NCI-H345 (cell line): ENCODE results near the gene CNTNAP1.
"Not testable (repeated sequence)": the region's sequence is repeated elsewhere in the genome, so short reads cannot be mapped to it uniquely, and the experiment has no call there.

ENCODE experiments used
- DNase-seq: peaks from one replicate; lab custom pipeline; 2025; lab: John Stamatoyannopoulos, UW

The CNTNAP1 gene

DNA sequence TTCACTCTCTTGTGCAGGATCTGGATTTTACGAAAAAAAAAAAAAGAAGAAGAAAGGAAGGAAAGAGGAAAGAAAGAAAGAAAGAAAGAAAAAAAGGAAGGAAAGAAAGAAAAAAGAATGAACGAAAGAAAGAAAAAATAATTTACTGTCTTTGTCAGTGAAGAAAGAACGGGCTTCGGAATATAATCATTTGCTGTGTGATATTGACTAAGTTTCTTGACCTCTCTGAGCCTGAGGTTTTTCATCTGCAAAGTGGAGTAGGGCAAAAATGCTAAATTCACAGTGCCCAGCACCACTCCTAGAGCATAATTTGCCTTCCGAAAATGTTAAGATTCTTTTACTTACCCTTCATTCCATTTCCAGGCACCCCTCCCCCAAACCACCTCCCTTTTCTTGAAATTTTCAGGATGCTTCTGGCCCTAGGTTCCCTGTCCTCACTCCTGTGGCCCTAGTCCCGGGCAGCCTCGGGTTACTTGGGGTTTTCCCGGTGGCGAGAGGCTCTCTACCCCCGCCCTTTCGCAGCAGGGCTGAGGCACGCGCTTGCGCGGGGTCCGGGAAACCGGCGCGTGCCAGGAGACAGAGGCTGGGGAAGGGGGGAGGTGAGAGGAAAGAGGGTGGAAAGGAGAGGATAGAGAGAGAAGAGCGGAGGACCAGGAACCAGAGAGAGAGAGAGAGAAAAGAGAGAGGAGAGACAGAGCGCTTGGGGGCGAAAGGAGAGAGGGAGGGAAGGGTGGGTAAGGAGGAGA is at the start of gene CNTNAP1:
TSS of gene CNTNAP1 (plus strand) at position 556 of the 746 bp plus-strand sequence. CDS start 299 bp downstream, outside the sequence.
- peak; percentile 42 for DNase-seq

- DNase-seq, result no peak
These were observed 49.3 kb upstream of the CNTNAP1 start for GRCh38 chr17:42632949-42633444.

DNA sequence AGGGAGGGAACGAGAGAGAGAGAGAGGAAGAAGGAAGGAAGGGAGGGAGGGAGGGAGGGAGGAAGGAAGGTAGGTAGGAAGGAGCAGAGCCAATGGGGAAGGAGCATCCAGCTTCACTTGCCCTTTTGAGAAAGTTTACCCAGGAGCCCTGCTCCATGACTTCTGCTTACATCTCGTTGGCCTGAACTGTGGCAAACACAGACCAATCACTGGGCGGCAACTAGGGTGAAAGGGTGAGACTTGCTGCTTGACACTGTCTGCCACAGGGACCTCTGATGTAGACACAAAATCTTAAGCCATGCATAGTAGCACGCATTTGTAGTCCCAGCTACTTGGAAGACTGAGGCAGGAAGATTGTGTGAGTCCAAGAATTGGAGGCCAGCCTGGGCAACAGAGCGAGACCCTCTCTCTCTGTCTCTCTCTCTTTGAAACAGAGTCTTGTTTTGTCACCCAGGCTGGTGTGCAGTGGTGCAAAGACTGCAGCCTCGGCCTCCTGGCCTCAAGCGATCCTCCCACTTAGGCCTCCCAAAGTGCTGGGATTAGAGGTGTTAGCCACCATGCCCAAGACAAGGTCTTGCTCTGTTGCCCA is 42.7 kb upstream of the CNTNAP1 start:
- DNase-seq, result no peak

DNA sequence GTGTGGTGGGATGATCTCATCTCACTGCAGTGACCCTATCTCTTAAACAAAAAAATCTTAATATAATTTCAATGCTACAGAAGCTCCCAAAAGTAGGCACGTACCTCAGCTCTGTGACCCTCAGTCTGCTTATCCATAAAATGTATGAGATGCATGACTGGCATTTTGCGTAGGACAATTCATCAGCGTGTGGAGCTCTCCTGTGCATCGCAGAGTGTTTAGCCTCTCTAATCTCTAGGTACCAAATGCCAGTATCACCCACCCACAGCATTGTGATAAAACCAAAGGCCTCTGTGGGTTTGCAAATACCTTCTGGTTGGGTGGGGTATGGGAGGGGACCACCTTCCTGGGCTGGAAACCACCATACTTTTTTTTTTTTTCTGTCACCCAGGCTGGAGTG is 42.2 kb upstream of the CNTNAP1 start:
- no peak for DNase-seq

- no peak for DNase-seq
These were observed 40.0 kb upstream of the CNTNAP1 start for GRCh38 chr17:42642336-42642735.

GRCh38 chr17:42647778-42648177 is 34.6 kb upstream of the CNTNAP1 start:
- no peak for DNase-seq

- DNase-seq, result no peak
These were observed 30.9 kb upstream of the CNTNAP1 start for GRCh38 chr17:42651392-42651791.

GRCh38 chr17:42653179-42654124 is 28.9 kb upstream of the CNTNAP1 start:
- DNase-seq, result no peak

- DNase-seq, result no peak
These were observed 26.8 kb upstream of the CNTNAP1 start for GRCh38 chr17:42655528-42655927.

GRCh38 chr17:42657824-42658588 is 24.3 kb upstream of the CNTNAP1 start:
- DNase-seq, result no peak

- DNase-seq, result peak; percentile 95
These were observed 23.0 kb upstream of the CNTNAP1 start, which contains the start of gene TUBG2 for GRCh38 chr17:42659079-42659931. TUBG2 (plus strand) TSS chr17:42659284; CDS start chr17:42659504, 220 bp downstream.

DNA sequence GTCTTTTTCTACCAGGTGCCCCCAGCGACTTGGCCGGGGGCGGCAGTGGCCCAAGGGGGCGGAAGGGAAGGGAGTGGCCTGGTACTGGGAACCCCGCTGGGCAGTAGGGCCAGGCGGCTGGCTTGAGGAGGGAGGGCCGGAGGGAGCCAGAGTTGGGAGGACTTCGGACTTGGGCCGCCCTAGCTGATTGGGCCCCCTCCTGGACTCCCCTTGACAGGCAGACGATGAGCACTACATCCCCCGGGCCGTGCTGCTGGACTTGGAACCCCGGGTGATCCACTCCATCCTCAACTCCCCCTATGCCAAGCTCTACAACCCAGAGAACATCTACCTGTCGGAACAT is 22.4 kb upstream of the CNTNAP1 start:
- not testable (repeated sequence) for DNase-seq

GRCh38 chr17:42660692-42661345 is 21.5 kb upstream of the CNTNAP1 start:
- no peak for DNase-seq

- DNase-seq, result no peak
These were observed 16.7 kb upstream of the CNTNAP1 start for GRCh38 chr17:42665581-42666001.

DNA sequence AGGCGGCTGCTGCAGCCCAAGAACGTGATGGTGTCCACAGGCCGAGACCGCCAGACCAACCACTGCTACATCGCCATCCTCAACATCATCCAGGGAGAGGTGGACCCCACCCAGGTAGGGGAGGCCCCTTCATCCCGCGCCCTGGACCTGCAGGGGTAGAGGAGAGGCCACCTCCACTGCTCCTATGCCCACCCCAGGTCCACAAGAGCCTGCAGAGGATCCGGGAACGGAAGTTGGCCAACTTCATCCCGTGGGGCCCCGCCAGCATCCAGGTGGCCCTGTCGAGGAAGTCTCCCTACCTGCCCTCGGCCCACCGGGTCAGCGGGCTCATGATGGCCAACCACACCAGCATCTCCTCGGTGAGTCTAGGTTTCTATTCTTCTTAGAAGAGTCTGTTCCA is 16.2 kb upstream of the CNTNAP1 start:
- DNase-seq, result not testable (repeated sequence)

GRCh38 chr17:42667088-42667951 is 15.0 kb upstream of the CNTNAP1 start:
- DNase-seq, result no peak

- DNase-seq, result no peak
These were observed 12.7 kb upstream of the CNTNAP1 start for GRCh38 chr17:42669705-42669976.

DNA sequence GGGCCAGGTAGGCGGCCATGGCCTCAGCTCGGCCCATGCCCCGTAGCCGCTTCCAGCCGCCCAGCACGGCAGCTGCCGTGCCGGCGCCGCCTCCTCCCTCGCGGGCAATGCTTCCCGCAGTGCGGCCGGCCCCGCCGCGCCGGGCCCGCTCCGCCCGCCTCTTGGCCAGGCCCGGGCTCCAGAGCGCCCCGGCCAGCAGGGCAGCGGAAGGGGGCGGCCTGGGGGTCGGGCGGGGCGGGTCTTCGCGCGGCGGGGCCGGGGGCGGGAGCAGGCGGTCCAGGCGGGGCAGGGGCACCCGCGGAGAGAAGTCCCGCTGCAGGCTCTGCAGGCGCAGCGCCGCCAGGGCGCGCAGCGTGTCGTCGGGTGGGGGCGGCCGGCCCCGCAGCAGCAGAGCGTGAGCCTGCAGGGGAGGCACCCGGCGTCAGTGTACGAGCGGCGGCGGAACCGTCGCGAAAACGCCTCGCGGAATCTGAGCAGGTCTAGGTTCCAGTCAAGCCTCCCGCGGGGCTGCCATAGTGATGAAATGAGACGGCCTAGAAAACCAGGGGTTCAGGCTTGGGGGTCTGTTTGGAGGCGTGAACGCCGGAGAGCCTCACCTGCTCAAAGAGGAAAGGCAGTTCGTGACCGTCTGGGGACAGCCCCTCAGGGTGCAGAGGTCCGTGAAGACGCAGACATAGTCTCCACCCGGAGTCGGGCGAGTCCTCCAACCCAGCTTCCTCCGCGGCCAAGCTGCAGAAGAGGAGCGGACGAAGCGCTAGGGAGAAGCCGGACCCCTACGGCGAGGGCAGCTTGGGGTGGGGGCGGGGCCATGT is 12.1 kb upstream of the CNTNAP1 start:
- DNase-seq, result no peak
